Keratinocyte (primary cell): ENCODE measurements around the gene PHPT1.

Experiments
- CTCF ChIP-seq, 3 experiments: IDR thresholded peaks in 1 of 3; conservative IDR thresholded peaks in 1 of 3; optimal IDR thresholded peaks in 1 of 3; 2 replicates in 2 of 3; 3 replicates in 1 of 3; pipeline versions ENCODE3 to v1.5.1; 2011; ENCODE audit warnings: low read length in 3 of 3, mild to moderate bottlenecking in 3 of 3, moderate library complexity in 2 of 3, control low read depth in 1 of 3, inconsistent platforms in 1 of 3; ENCODE audit not compliant: insufficient read depth in 2 of 3; ENCODE audit errors: extremely low read depth in 1 of 3
- EZH2 ChIP-seq: IDR thresholded peaks from one replicate; pipeline ENCODE4 v1.6.1; 2012; ENCODE audit warnings: inconsistent platforms, mild to moderate bottlenecking, low read length, moderate library complexity

- TF ChIP-seq CTCF (optimal IDR thresholded peaks at IDR 0.05 in 1 of 3, IDR thresholded peaks at IDR 0.05 in 1 of 3, conservative IDR thresholded peaks at IDR 0.05 in 1 of 3; ENCODE audit: extremely low read depth in 1 of 3, insufficient read depth in 2 of 3, low read length in 3 of 3) = no peak
- no peak for TF ChIP-seq EZH2
These were observed 31.4 kb downstream of the PHPT1 start for GRCh38 chr9:136880651-136881050.
